SK-N-SH (cell line): Measurements from ENCODE around the gene TWF2.

ENCODE experiments used
- CTCF ChIP-seq: fragments of 200-600 bp; sonication (generic); IDR thresholded peaks from 2 replicates; pipeline ENCODE4 v1.6.1; 2017; ENCODE audit warnings: antibody characterized with exemption, mild to moderate bottlenecking, moderate library complexity
- FOSL2 ChIP-seq: IDR thresholded peaks from 2 replicates; pipeline ENCODE4 v1.4.0; 2012; ENCODE audit warnings: low read depth, mild to moderate bottlenecking, moderate library complexity, borderline replicate concordance
- YY1 ChIP-seq: IDR thresholded peaks from 2 replicates; pipeline ENCODE4 v1.4.0; 2012; ENCODE audit warnings: low read depth, mild to moderate bottlenecking

GRCh38 chr3:52211268-52211891, 27.6 kb downstream of the TWF2 start:
- TF ChIP-seq CTCF = no peak
- TF ChIP-seq FOSL2 = no peak
- TF ChIP-seq YY1 = no peak
